Measurements from ENCODE around the gene C2CD4A.

Gene C2CD4A

DNA sequence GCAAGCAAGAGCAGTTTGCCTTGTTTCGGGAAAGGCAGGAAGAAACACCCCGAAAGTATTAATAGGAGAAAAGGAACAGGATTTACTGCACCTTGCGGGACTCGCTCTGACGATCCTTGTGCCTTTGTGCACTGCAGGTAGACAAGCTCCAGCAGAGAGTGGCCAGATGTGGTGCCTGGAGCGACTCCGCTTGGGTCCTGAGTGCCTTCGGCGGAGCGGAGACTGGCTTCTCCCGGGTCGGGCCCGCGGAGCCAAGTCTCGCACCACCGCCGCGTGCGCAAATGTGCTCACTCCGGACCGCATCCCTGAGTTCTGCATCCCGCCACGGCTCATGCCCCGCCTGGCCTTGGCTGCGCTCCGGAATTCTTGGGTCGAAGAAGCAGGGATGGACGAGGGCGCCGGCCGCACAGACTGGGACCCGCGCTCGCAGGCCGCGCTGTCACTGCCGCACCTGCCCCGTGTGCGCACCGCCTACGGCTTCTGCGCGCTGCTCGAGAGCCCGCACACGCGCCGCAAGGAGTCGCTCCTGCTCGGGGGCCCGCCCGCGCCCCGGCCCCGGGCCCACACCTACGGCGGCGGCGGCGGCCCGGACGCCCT is 769 bp downstream of the C2CD4A start:
- H3F3A ChIP-seq (ENCODE audit: low read depth): no peaks in the 10 kb centered on the region
- H3K9me2 ChIP-seq (replicated peaks; ENCODE audit: low read depth, low read length): no peaks in the 10 kb centered on the region
- no peaks in the 10 kb centered on the region for H3K4me1 ChIP-seq (ENCODE audit: insufficient read depth, low read length, poor library complexity, severe bottlenecking)
- no peaks in the 10 kb centered on the region for H3K9me3 ChIP-seq (ENCODE audit: insufficient read depth, low read depth, low read length)
- no peaks in the 10 kb centered on the region for H3K36me3 ChIP-seq (ENCODE audit: insufficient read depth, low read length)
- no peak overlapping the region for H3K9ac ChIP-seq (ENCODE audit: low read depth, low read length, poor library complexity, severe bottlenecking)
- H3K4me3 ChIP-seq (ENCODE audit: low read length, poor library complexity, severe bottlenecking): no peak overlapping the region
- no peak overlapping the region for H3K4me2 ChIP-seq (ENCODE audit: low read depth, low read length, poor library complexity, severe bottlenecking)
- H4K20me1 ChIP-seq (ENCODE audit: insufficient read depth, low read length, poor library complexity, severe bottlenecking): no peaks in the 10 kb centered on the region
- no peaks in the 10 kb centered on the region for H3K79me2 ChIP-seq (ENCODE audit: insufficient read depth, low read length)
- H2AFZ ChIP-seq (ENCODE audit: low read length): no peak overlapping the region
- TF ChIP-seq EZH2phosphoT487 (IDR thresholded peaks at IDR 0.05; ENCODE audit: borderline replicate concordance): no peak
- TF ChIP-seq, protein P1, sequence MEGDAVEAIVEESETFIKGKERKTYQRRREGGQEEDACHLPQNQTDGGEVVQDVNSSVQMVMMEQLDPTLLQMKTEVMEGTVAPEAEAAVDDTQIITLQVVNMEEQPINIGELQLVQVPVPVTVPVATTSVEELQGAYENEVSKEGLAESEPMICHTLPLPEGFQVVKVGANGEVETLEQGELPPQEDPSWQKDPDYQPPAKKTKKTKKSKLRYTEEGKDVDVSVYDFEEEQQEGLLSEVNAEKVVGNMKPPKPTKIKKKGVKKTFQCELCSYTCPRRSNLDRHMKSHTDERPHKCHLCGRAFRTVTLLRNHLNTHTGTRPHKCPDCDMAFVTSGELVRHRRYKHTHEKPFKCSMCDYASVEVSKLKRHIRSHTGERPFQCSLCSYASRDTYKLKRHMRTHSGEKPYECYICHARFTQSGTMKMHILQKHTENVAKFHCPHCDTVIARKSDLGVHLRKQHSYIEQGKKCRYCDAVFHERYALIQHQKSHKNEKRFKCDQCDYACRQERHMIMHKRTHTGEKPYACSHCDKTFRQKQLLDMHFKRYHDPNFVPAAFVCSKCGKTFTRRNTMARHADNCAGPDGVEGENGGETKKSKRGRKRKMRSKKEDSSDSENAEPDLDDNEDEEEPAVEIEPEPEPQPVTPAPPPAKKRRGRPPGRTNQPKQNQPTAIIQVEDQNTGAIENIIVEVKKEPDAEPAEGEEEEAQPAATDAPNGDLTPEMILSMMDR (conservative IDR thresholded peaks at IDR 0.05; ENCODE audit: low read length): no peak
- H3K27me3 ChIP-seq (ENCODE audit: insufficient read depth, low read length, poor library complexity, severe bottlenecking): no peaks in the 10 kb centered on the region

DNA sequence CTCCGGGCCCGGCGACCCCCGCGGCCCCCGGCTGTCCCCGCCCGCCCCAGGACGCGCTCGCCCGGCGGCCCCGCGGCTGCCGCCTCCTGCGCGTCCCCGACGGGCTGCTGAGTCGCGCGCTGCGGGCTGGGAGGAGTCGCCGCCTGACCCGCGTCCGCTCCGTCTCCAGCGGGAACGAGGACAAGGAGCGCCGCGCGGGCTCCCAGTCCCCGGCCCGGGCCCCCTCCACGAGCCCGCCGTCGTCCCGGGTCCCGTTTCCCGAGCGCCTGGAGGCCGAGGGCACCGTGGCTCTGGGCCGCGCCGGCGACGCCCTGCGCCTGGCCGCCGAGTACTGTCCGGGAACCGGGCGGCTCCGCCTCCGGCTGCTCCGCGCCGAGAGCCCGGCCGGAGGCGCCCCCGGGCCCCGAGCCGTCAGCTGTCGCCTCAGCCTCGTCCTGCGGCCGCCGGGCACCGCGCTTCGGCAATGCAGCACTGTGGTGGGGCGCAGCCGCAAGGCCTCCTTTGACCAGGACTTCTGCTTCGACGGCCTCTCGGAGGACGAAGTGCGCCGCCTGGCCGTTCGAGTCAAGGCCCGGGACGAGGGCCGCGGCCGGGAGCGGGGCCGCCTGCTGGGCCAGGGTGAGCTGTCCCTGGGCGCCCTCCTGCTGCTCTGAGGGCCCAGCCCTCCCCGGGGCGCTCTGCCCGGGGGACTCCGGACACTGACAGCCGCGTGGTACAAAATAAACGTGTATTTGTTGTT is 1.5 kb downstream of the C2CD4A start:
- no peaks in the 10 kb centered on the region for H3K36me3 ChIP-seq (ENCODE audit: insufficient read depth, low read length)
- H3K9me3 ChIP-seq (ENCODE audit: insufficient read depth, low read depth, low read length): no peaks in the 10 kb centered on the region
- no peaks in the 10 kb centered on the region for H4K20me1 ChIP-seq (ENCODE audit: insufficient read depth, low read length, poor library complexity, severe bottlenecking)
- H3K4me3 ChIP-seq (ENCODE audit: low read length, poor library complexity, severe bottlenecking): no peak overlapping the region
- H2AFZ ChIP-seq (ENCODE audit: low read length): no peak overlapping the region
- H3K4me2 ChIP-seq (ENCODE audit: low read depth, low read length, poor library complexity, severe bottlenecking): no peak overlapping the region
- TF ChIP-seq, protein P1 (conservative IDR thresholded peaks at IDR 0.05; ENCODE audit: low read length): no peak
- TF ChIP-seq EZH2phosphoT487 (IDR thresholded peaks at IDR 0.05; ENCODE audit: borderline replicate concordance): no peak
- no peaks in the 10 kb centered on the region for H3F3A ChIP-seq (ENCODE audit: low read depth)
- no peaks in the 10 kb centered on the region for H3K79me2 ChIP-seq (ENCODE audit: insufficient read depth, low read length)
- H3K27me3 ChIP-seq (ENCODE audit: insufficient read depth, low read length, poor library complexity, severe bottlenecking): no peaks in the 10 kb centered on the region
- no peaks in the 10 kb centered on the region for H3K4me1 ChIP-seq (ENCODE audit: insufficient read depth, low read length, poor library complexity, severe bottlenecking)
- no peaks in the 10 kb centered on the region for H3K9me2 ChIP-seq (replicated peaks; ENCODE audit: low read depth, low read length)
- H3K9ac ChIP-seq (ENCODE audit: low read depth, low read length, poor library complexity, severe bottlenecking): no peak overlapping the region

DNA sequence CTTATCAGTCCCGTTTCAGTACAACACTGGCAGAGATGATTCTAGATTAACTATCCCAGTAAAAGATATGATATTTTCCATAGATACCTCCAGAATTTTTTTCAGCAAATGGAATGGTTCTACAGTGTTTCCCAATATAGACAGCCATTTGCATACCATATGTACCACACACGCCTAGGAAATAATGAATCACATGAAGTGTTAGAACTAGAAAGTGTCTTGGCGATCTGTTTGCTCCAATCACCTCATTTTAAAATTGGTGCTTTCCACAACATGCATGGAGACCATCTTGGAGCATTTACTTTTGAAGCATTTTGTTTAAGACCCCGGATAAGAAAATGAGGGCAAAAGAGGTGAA is 2.0 kb downstream of the C2CD4A start:
- no peak overlapping the region for H3K9ac ChIP-seq (ENCODE audit: low read depth, low read length, poor library complexity, severe bottlenecking)
- H3K4me1 ChIP-seq (ENCODE audit: insufficient read depth, low read length, poor library complexity, severe bottlenecking): no peaks in the 10 kb centered on the region
- H3K9me2 ChIP-seq (replicated peaks; ENCODE audit: low read depth, low read length): no peaks in the 10 kb centered on the region
- H3K4me3 ChIP-seq (ENCODE audit: low read length, poor library complexity, severe bottlenecking): no peak overlapping the region
- no peak overlapping the region for H2AFZ ChIP-seq (ENCODE audit: low read length)
- no peaks in the 10 kb centered on the region for H3F3A ChIP-seq (ENCODE audit: low read depth)
- no peaks in the 10 kb centered on the region for H3K36me3 ChIP-seq (ENCODE audit: insufficient read depth, low read length)
- H3K79me2 ChIP-seq (ENCODE audit: insufficient read depth, low read length): no peaks in the 10 kb centered on the region
- no peaks in the 10 kb centered on the region for H3K9me3 ChIP-seq (ENCODE audit: insufficient read depth, low read depth, low read length)
- H3K4me2 ChIP-seq (ENCODE audit: low read depth, low read length, poor library complexity, severe bottlenecking): no peak overlapping the region
- no peak for TF ChIP-seq EZH2phosphoT487 (IDR thresholded peaks at IDR 0.05; ENCODE audit: borderline replicate concordance)
- TF ChIP-seq, protein P1 (conservative IDR thresholded peaks at IDR 0.05; ENCODE audit: low read length): no peak
- H4K20me1 ChIP-seq (ENCODE audit: insufficient read depth, low read length, poor library complexity, severe bottlenecking): no peaks in the 10 kb centered on the region
- H3K27me3 ChIP-seq (ENCODE audit: insufficient read depth, low read length, poor library complexity, severe bottlenecking): no peaks in the 10 kb centered on the region

Data from Loucy (cell line).